ENCODE data around the gene PTRH1.

GRCh38 chr9:127698386-127698785 is 17.1 kb downstream of the PTRH1 start:
- TF ChIP-seq, protein P1, sequence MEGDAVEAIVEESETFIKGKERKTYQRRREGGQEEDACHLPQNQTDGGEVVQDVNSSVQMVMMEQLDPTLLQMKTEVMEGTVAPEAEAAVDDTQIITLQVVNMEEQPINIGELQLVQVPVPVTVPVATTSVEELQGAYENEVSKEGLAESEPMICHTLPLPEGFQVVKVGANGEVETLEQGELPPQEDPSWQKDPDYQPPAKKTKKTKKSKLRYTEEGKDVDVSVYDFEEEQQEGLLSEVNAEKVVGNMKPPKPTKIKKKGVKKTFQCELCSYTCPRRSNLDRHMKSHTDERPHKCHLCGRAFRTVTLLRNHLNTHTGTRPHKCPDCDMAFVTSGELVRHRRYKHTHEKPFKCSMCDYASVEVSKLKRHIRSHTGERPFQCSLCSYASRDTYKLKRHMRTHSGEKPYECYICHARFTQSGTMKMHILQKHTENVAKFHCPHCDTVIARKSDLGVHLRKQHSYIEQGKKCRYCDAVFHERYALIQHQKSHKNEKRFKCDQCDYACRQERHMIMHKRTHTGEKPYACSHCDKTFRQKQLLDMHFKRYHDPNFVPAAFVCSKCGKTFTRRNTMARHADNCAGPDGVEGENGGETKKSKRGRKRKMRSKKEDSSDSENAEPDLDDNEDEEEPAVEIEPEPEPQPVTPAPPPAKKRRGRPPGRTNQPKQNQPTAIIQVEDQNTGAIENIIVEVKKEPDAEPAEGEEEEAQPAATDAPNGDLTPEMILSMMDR (IDR thresholded peaks at IDR 0.05; ENCODE audit: insufficient read depth, low read length): no peak
- TF ChIP-seq POLR2AphosphoS5 (IDR thresholded peaks at IDR 0.05; ENCODE audit: low read depth): no peak
